K562 (cell line): ENCODE measurements around the gene SYN1. TPM values are rescaled to one million over a fixed set of nuclear protein-coding genes. Genes with fewer than 3 reads are reported as not detected.
A peak's percentile ranks its signal among the peaks of the same experiment; 100 is the strongest.

ENCODE experiments used
- BCOR ChIP-seq: fragments of 450-650 bp; IDR thresholded peaks from 2 replicates; pipeline ENCODE4 v1.6.1; 2016
- BRCA1 ChIP-seq, 2 experiments: fragments of 450-650 bp in 1 of 2; sonication (generic) in 1 of 2; formaldehyde crosslinking in 1 of 2; IDR thresholded peaks; 2 replicates each; pipeline versions ENCODE4 v1.5.0 to v1.6.1; 2017 to 2020; ENCODE audit warnings: mild to moderate bottlenecking in 1 of 2, missing genetic modification reagents in 1 of 2
- CBX1 ChIP-seq: sonication (generic); IDR thresholded peaks from 2 replicates; pipeline ENCODE4 v1.6.1; 2016; ENCODE audit warnings: antibody characterized with exemption, low read depth, mild to moderate bottlenecking
- CREB1 ChIP-seq, 2 experiments: sonication (generic) in 1 of 2; formaldehyde crosslinking in 1 of 2; IDR thresholded peaks; 2 replicates each; pipeline versions ENCODE4 v1.6.1 to v1.8.0; 2012 to 2022; ENCODE audit warnings: inconsistent platforms in 1 of 2, mild to moderate bottlenecking in 1 of 2, missing genetic modification reagents in 1 of 2, moderate library complexity in 1 of 2
- ETS1 ChIP-seq: conservative IDR thresholded peaks from 2 replicates; pipeline ENCODE4 v1.6.1; 2011; ENCODE audit warnings: low read depth, mild to moderate bottlenecking, low read length; ENCODE audit not compliant: control insufficient read depth
- FOXP4 ChIP-seq: sonication (generic); formaldehyde crosslinking; IDR thresholded peaks from 2 replicates; pipeline ENCODE4 v1.8.0; 2022; ENCODE audit warnings: mild to moderate bottlenecking, missing genetic modification reagents, borderline replicate concordance
- MAFG ChIP-seq: fragments of 450-650 bp; conservative IDR thresholded peaks from 2 replicates; pipeline ENCODE4 v1.6.1; 2016; ENCODE audit warnings: missing genetic modification characterization, missing compliant biosample characterization
- NFIC ChIP-seq: fragments of 450-650 bp; IDR thresholded peaks from 2 replicates; pipeline ENCODE4 v1.6.1; 2017; ENCODE audit warnings: mild to moderate bottlenecking, inconsistent platforms
- NRF1 ChIP-seq, 2 experiments: fragments of 450-650 bp; IDR thresholded peaks in 1 of 2; conservative IDR thresholded peaks in 1 of 2; 2 replicates each; pipeline ENCODE4 v1.6.1; 2014; ENCODE audit warnings: mild to moderate bottlenecking in 2 of 2
- PHF21A ChIP-seq: fragments of 450-650 bp; IDR thresholded peaks from 2 replicates; pipeline ENCODE4 v1.6.1; 2017; ENCODE audit warnings: low read depth, borderline replicate concordance
- PTBP1 ChIP-seq: fragments of 200-400 bp; formaldehyde crosslinking; IDR thresholded peaks from 2 replicates; pipeline ENCODE4 v1.6.1; 2017; ENCODE audit warnings: low read depth, low read length
- PURB ChIP-seq: sonication (generic); formaldehyde crosslinking; IDR thresholded peaks from 2 replicates; pipeline ENCODE4 v1.9.0; 2021; ENCODE audit warnings: low read depth, mild to moderate bottlenecking, missing genetic modification reagents
- RNF219 ChIP-seq: fragments of 250-450 bp; sonication (Bioruptor Pico); IDR thresholded peaks from 2 replicates; pipeline ENCODE4 v1.5.0; 2022; ENCODE audit warnings: mild to moderate bottlenecking
- SAFB2 ChIP-seq: fragments of 200-400 bp; formaldehyde crosslinking; IDR thresholded peaks from 2 replicates; pipeline ENCODE4 v1.6.1; 2018; ENCODE audit warnings: borderline replicate concordance, low read length, low read depth, moderate library complexity; ENCODE audit not compliant: severe bottlenecking
- SRF ChIP-seq, 2 experiments: fragments of 250-450, 450-650 bp in 1 of 2; sonication (Bioruptor Pico) in 1 of 2; sonication (generic) in 1 of 2; formaldehyde crosslinking; IDR thresholded peaks; 2 replicates each; pipeline versions ENCODE4 v1.5.0 to v1.5.1; 2020 to 2022; ENCODE audit warnings: mild to moderate bottlenecking in 1 of 2, missing genetic modification reagents in 1 of 2
- TCF3 ChIP-seq: sonication (generic); formaldehyde crosslinking; IDR thresholded peaks from 2 replicates; pipeline ENCODE4 v1.4.0; 2020; ENCODE audit warnings: mild to moderate bottlenecking, missing genetic modification reagents
- TOE1 ChIP-seq, 2 experiments: fragments of 450-650 bp in 1 of 2; sonication (generic) in 1 of 2; formaldehyde crosslinking in 1 of 2; IDR thresholded peaks; 2 replicates each; pipeline versions ENCODE4 v1.7.1 to v1.8.0; 2016 to 2022; ENCODE audit warnings: borderline replicate concordance in 2 of 2, mild to moderate bottlenecking in 2 of 2, antibody characterized with exemption in 1 of 2, inconsistent platforms in 1 of 2, low read depth in 1 of 2, missing genetic modification reagents in 1 of 2, moderate library complexity in 1 of 2
- TRIM24 ChIP-seq, 2 experiments: fragments of 450-650 bp; IDR thresholded peaks; 2 replicates each; pipeline ENCODE4 v1.6.1; 2016
- WHSC1 ChIP-seq: IDR thresholded peaks from one replicate; pipeline ENCODE4 v1.6.1; 2012; ENCODE audit warnings: low read length, control low read depth, inconsistent platforms
- ZFP36 ChIP-seq: fragments of 150-350 bp; IDR thresholded peaks from 2 replicates; pipeline ENCODE4 v1.6.1; 2018; ENCODE audit warnings: low read length, low read depth; ENCODE audit not compliant: partially characterized antibody
- ZNF583 ChIP-seq: fragments of 250-450 bp; sonication (Bioruptor Pico); IDR thresholded peaks from 2 replicates; pipeline ENCODE4 v1.4.0; 2020
- ZNF79 ChIP-seq: fragments of 250-450 bp; sonication (Bioruptor Pico); IDR thresholded peaks from 2 replicates; pipeline ENCODE4 v1.4.0; 2020; ENCODE audit warnings: low read depth, mild to moderate bottlenecking, moderate library complexity
- polyA plus RNA-seq, 8 experiments: library from polyadenylated mRNA; depleted of rRNA in 4 of 8; stranded (reverse) in 5 of 8; unstranded in 3 of 8; fragments of >200 nt; fragmentation: Nextera tagmentation in 2 of 8; fragmentation: Illumina TruSeq in 1 of 8; extraction: Ambion mirVana in 2 of 8; extraction: Trizol in 1 of 8; gene quantifications; 2 replicates each; pipeline versions ENCODE4 v1.2.1 to v1.2.3, GENCODE V29; 2011 to 2014; ENCODE audit warnings: inconsistent platforms in 1 of 8, missing spikeins in 1 of 8
- total RNA-seq, 7 experiments: library from RNA; depleted of rRNA in 6 of 7; stranded (reverse); fragments of >200 nt in 6 of 7; fragmentation: Illumina TruSeq in 2 of 7; extraction: Trizol in 2 of 7; gene quantifications; 2 replicates each; pipeline versions ENCODE4 v1.2.1 to v1.2.3, GENCODE V29; 2011 to 2021; ENCODE audit warnings: low replicate concordance in 1 of 7

Gene SYN1
- total and polyA plus RNA-seq, 9 of the 15 experiments (the other 6 are each of a cell fraction or from before 2014, with no cell fraction given) = 0.01 to 0.28 (median 0.18) TPM; not detected in 2

DNA sequence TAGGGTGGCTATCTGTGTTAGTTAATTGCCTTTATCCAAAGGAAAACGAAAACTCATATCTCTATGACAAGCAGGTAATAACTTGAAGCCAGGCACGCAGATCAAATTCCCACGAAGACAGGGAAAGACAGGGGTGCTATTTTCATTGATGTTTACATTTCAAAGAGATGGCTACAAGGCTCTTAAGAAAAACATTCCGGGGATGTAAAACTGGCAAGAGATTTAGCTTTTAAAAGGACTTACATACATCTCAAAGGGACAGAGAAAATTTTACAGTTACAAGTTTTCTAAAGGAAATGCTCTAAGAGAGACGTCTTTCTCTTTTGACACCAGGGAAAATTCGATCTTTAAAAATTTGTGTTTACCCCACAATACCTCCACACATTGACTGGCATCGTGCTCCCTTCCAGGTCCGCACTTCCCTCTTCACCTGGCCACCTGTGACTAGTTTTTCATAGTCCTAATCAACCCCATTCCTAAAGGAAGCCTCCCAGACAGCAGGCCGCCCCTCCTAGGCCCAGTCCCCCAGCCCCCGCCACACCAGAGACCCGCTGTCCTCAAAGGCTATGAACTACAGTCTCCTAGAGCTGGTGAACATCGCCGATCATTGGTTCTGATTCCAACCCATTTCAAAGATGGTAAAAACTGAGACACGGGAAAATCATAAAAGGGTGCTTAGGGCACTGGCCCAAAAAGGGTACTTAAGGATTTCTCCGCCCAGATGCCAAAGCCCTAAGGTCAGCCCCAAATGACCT, 59.3 kb downstream of the SYN1 start (continued):
- TF ChIP-seq ZNF583 (CRISPR knock-in tag) (no peak), NRF1 (conservative IDR thresholded peaks at IDR 0.05 in 1 of 2, IDR thresholded peaks at IDR 0.05 in 1 of 2) (no peak), TCF3 (CRISPR knock-in tag) (no peak), ZFP36 (no peak), NFIC (no peak), CREB1 (IDR thresholded peaks at IDR 0.05) (no peak), CREB1 (CRISPR knock-in tag; IDR thresholded peaks at IDR 0.05) (no peak), FOXP4 (CRISPR knock-in tag) (no peak), PHF21A (no peak), ETS1 (no peak), BRCA1 (IDR thresholded peaks at IDR 0.05) (no peak), BRCA1 (CRISPR knock-in tag; IDR thresholded peaks at IDR 0.05) (no peak), SRF (CRISPR knock-in tag; IDR thresholded peaks at IDR 0.05) (no peak), PURB (CRISPR knock-in tag) (no peak), ZNF79 (CRISPR knock-in tag) (no peak), RNF219 (CRISPR knock-in tag) (no peak), WHSC1 (no peak), BCOR (peak; percentile 99), CBX1 (peak; percentile 88), TRIM24 (IDR thresholded peaks at IDR 0.05) (no peak), PTBP1 (0 out of 2 replicates have a peak, but pooled peaks have one; percentile 44), TOE1 (IDR thresholded peaks at IDR 0.05; ENCODE audit: borderline replicate concordance) (no peak), TOE1 (CRISPR knock-in tag; IDR thresholded peaks at IDR 0.05; ENCODE audit: borderline replicate concordance, low read depth) (no peak), MAFG (tag) (no peak), SAFB2 (no peak)
